MG63 (cell line): ENCODE measurements around the gene EVX2. TPM values are rescaled to one million over a fixed set of nuclear protein-coding genes. Genes with fewer than 3 reads are reported as not detected.

Source experiments
- DNase-seq: peaks from one replicate; pipeline ENCODE4 v3.0.0-alpha.2; 2020
- H3K27me3 ChIP-seq: fragments of 250-450 bp; sonication (Bioruptor Pico); 2 replicates; pipeline ENCODE4 v1.5.1; 2020; ENCODE audit warnings: mild to moderate bottlenecking, moderate library complexity
- H3K36me3 ChIP-seq: fragments of 250-450 bp; sonication (Bioruptor Pico); 2 replicates; pipeline ENCODE4 v1.5.1; 2020; ENCODE audit warnings: mild to moderate bottlenecking, moderate library complexity
- H3K4me3 ChIP-seq: fragments of 250-450 bp; sonication (Bioruptor Pico); 2 replicates; pipeline ENCODE4 v1.5.1; 2020; ENCODE audit warnings: mild to moderate bottlenecking, moderate library complexity
- H3K9me3 ChIP-seq: fragments of 250-450 bp; sonication (Bioruptor Pico); 2 replicates; pipeline ENCODE4 v1.5.1; 2020; ENCODE audit warnings: mild to moderate bottlenecking, moderate library complexity
- total RNA-seq: library from RNA; depleted of rRNA; stranded (reverse); fragments of >200 nt; shearing (Covaris generic); gene quantifications from 2 replicates; pipeline ENCODE4 v1.2.3, GENCODE V29; 2014; ENCODE audit warnings: low replicate concordance; rRNA removed

EVX2 gene
- not detected in 2 replicates for total RNA-seq

DNA sequence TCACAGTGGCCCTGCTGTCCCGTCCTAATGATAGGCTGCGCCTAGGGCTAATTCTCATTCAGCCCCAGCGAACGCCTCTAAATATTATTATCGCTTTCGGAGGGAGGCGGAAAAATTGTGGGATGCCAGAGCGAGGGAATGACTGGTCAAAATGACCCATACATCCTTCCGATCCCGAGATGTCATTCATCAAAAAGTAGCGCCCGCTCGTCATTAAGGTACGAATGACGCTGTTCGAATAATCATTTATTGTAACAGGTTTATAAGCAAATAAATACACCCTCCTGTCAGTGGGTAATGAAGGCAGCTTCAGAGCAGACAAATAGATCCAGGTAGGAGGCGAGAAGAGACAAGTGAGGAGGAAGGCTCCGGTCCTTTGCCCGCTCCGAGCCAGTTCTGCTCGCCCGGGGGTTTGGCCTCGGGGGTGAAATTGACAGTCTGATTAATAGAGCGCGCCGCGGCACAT, at the start of gene EVX2:
Gene EVX2 (minus strand): TSS at position 167 of the 466 bp plus-strand sequence. CDS start 186 bp downstream, outside the sequence.
- DNase-seq: no peak
- peaks cover 11% of the 10 kb centered on the region for H3K9me3 ChIP-seq
- no peak within 1 kb of the TSS for H3K4me3 ChIP-seq
- H3K36me3 ChIP-seq: no peaks in the 10 kb centered on the region
- peaks cover 69% of the 10 kb centered on the region for H3K27me3 ChIP-seq

DNA sequence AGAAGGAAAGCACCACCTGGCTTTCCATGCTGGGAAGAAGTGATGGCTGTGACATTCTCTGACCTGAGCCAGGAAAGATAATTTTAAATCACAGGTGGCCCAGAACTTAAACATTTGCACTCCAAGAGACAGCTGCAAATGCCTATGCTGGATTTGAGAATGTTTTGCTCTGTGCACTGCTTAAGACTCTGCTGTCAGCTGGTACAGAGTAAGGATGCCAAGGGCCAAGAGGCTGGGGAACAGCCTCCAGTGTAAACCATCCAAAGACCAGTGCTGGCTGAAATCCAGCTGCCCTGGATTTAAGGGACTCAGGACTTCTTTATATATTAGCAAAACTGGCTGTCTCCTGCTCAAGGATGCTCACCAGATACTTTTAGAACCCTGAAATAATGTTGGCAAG, 49.6 kb upstream of the EVX2 start:
- no peak for DNase-seq
- Histone ChIP-seq H3K27me3 (no peaks in the 10 kb centered on the region), H3K9me3 (no peaks in the 10 kb centered on the region), H3K4me3 (no peak overlapping the region), H3K36me3 (no peaks in the 10 kb centered on the region)

DNA sequence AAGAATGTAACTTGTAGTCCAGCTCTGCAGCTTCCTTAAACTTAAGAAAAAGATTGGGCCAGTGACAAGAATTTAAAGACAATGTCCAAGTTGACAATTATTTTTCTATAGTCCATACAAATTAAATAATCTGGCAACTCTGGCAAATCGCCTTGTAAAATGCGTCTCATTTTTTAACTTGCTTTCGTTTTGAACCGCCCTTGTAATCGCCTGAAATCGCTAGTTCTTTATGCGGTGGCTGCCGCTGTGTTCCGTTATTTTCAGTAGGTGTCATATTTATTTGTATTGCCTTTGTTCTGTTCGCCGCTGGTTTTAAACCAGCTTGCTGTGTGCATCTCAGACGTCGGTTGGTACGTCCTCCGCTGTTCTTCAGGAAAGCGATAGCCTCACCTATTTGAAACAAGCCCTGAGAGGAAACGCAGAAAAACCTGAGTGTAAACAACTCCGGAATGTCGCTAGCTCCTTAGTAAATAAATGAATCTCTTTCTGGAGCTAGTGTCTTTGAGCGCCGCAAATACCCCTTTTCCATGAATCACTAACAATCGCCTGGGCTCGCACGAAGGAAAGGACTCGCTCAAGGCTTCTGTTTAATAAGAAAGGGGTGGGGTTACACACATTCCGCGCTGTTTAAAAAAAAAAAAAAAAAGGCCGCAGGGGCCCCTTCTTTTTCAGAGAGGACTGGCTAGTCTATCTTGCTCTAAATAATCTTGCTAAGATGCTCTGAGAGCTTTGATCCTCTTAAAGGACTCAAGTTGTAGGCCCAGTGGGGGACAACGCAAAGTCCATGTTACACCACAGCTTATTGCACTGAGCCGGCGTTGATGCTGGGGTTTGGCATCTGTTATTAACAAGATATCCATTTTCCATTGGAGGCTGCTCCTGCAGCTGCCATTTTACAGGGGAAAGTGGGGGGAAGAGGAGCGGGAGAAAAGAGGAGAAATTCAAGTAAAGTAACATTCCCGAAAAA, 48.7 kb upstream of the EVX2 start:
- DNase-seq: no peak
- H3K27me3 ChIP-seq: no peaks in the 10 kb centered on the region
- no peak overlapping the region for H3K4me3 ChIP-seq

GRCh38 chr2:176131848-176132158, 48.0 kb upstream of the EVX2 start:
- H3K4me3 ChIP-seq: no peak overlapping the region
- H3K9me3 ChIP-seq: no peaks in the 10 kb centered on the region
- H3K36me3 ChIP-seq: no peaks in the 10 kb centered on the region
- DNase-seq: no peak
- no peaks in the 10 kb centered on the region for H3K27me3 ChIP-seq

More for the DNA sequence above, 48.7 kb upstream of the EVX2 start:
- Histone ChIP-seq H3K9me3 (no peaks in the 10 kb centered on the region), H3K36me3 (no peaks in the 10 kb centered on the region)

DNA sequence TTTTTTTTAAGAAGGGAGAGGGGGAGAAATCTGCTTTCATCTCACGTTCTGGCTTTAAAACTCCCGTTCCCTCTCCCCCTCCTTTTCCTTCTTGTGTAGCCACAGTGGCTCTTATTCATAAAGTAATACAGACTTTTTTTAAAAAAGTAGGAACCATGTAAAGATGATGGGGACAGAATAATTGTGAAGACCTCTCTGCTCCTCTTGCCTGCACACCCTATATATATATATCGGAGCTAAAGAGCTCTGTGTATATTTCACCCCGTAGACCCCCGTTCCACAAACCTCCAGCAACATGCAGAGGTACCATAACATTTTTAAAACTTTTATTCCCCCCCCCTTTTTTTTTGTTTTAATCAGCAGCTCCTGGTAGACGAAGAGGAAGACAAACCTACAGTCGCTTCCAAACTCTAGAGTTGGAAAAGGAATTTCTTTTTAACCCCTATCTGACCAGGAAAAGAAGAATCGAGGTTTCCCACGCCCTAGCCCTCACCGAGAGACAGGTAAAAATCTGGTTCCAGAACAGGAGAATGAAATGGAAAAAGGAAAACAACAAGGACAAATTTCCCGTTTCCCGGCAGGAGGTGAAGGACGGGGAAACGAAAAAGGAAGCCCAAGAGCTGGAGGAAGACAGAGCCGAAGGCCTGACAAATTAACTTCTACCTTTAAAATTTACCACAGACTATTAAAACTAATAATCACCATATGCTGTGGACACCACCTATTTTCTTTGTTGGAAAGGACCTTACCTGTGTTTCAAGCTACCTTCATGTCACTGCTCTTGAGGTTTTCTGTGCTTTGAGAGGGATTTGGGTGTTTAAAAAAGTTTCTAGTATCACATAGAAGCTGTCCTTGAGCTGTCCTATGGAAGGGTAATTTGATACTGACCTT, 47.4 kb upstream of the EVX2 start:
- no peaks in the 10 kb centered on the region for H3K36me3 ChIP-seq
- H3K27me3 ChIP-seq: no peaks in the 10 kb centered on the region
- H3K9me3 ChIP-seq: no peaks in the 10 kb centered on the region
- no peak for DNase-seq
- H3K4me3 ChIP-seq: peak overlapping the region; percentile 57

DNA sequence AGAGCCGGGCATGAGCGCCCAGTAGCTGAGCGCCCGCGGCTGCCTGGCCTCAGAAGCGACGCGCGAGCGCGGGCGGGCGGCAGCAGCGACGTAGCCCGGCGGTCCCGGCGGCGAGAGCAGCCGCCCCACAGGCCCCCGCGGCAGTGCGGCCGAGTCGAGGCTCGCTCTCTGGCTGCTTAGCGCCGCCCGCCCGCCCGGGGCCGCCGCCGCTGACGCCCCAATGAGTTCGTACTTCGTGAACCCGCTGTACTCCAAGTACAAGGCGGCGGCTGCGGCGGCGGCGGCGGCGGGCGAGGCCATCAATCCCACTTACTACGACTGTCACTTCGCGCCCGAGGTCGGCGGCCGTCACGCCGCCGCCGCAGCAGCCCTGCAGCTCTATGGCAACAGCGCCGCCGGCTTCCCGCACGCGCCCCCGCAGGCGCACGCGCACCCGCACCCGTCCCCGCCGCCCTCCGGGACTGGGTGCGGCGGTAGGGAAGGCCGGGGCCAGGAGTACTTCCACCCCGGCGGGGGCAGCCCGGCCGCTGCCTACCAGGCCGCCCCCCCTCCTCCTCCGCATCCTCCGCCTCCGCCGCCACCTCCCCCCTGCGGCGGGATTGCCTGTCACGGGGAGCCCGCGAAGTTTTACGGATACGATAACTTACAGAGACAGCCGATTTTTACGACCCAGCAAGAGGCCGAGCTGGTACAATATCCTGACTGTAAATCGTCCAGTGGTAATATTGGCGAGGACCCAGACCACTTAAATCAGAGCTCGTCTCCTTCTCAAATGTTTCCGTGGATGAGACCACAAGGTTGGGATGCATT, 46.6 kb upstream of the EVX2 start:
- H3K4me3 ChIP-seq: peak overlapping the region; percentile 57
- peak; percentile 74 for DNase-seq
- H3K27me3 ChIP-seq: no peaks in the 10 kb centered on the region
- H3K36me3 ChIP-seq: no peaks in the 10 kb centered on the region
- H3K9me3 ChIP-seq: no peaks in the 10 kb centered on the region

- H3K27me3 ChIP-seq: no peaks in the 10 kb centered on the region
- peak overlapping the region; percentile 52 for H3K4me3 ChIP-seq
- no peaks in the 10 kb centered on the region for H3K36me3 ChIP-seq
- H3K9me3 ChIP-seq: no peaks in the 10 kb centered on the region
- DNase-seq: no peak
Measured at GRCh38 chr2:176129813-176130146, 46.0 kb upstream of the EVX2 start.

DNA sequence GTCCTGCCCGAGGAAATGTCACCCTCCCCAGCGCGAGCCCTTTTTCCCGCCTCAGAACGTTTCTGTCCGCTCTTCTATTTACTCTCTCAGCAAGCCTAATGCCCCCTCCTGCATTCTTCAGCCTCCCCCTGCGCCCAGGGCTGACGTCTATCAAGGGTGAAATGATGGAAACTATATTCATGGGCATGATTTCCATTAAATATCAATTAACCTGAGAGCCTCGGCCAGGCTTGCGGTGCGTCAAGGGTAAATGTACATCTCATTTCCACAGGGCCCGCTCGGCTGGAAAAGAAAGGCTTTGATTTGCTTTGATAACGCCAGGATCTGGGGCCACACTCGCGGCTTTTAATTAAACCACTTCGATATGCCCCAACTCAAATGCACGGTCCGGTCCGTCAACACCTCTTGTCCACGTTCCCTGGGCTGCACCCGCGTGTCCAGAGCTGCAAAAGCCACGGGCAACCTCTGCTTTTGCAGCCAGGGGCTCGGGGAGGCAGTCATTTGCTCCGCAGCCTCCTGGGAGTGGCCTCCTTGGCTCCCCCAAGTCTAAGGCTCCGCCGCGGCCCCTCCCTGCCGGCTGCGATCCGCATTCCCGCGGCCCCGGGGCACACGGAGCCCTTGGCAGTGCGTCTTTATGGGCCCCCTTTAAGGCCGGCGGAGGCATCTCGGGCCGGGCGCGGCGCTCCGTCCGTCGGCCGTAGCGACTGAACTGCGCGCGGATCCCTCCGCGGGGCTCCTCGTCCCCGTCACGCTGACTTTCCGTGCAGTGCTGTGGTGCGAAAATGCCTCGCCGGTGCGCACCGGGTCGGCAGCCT, 45.4 kb upstream of the EVX2 start, which contains the start of gene HOXD8:
Gene HOXD8 (plus strand): TSS at position 724 of the 815 bp plus-strand sequence. CDS start 662 bp downstream, outside the sequence.
- DNase-seq: peak; percentile 91
- no peaks in the 10 kb centered on the region for H3K27me3 ChIP-seq
- no peaks in the 10 kb centered on the region for H3K36me3 ChIP-seq
- no peaks in the 10 kb centered on the region for H3K9me3 ChIP-seq
- H3K4me3 ChIP-seq: peak within 1 kb of the TSS; percentile 57

DNA sequence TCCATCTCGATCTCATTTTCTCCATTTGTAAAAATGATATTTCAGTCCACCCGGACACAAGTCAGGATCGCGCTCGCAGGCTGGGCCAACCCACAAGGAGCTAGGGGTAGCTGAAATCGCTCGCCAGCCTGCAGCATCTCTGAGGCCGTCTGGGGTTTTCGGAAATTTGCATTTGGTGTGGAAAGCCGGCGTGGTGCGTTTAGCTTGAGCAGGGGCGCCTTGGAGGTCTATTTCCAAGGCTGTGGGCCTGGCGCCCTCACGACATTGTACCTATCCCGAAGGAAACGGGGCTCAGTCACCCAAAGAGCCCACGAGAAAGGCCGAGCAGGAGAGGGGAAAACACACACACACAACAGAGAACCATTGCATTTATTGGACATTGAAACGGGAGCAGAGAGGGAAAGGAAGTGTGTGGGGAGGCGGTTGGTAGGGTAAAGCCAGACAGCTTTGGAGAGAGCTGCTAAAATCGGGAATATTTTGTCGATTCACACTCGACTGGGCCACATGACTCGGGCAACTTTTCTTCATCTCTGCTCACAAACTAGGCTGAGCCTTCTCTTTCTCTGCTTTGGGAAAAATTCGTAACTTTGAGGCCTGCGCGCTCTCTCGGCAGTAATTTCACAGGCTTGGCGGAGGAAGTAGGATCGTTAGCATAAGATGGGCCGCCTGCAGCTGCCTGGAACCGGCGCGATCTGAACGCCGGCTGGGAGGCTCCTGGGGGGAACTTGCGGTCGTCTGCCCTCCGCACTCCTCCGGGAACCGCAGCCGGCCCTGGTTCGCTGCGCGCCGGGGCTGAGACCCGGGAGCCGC, 44.6 kb upstream of the EVX2 start:
- DNase-seq: peak; percentile 43
- H3K27me3 ChIP-seq: no peaks in the 10 kb centered on the region
- H3K36me3 ChIP-seq: no peaks in the 10 kb centered on the region
- peak overlapping the region; percentile 52 for H3K4me3 ChIP-seq
- H3K9me3 ChIP-seq: no peaks in the 10 kb centered on the region

GRCh38 chr2:176127774-176128072, 44.0 kb upstream of the EVX2 start:
- Histone ChIP-seq H3K27me3 (no peaks in the 10 kb centered on the region), H3K36me3 (no peaks in the 10 kb centered on the region), H3K4me3 (peak overlapping the region; percentile 52), H3K9me3 (no peaks in the 10 kb centered on the region)
- no peak for DNase-seq

- DNase-seq: peak; percentile 23
- Histone ChIP-seq H3K36me3 (no peaks in the 10 kb centered on the region), H3K27me3 (no peaks in the 10 kb centered on the region), H3K9me3 (no peaks in the 10 kb centered on the region), H3K4me3 (peak overlapping the region; percentile 31)
Measured at GRCh38 chr2:176126929-176127773, 43.4 kb upstream of the EVX2 start.

GRCh38 chr2:176125772-176126054, 42.0 kb upstream of the EVX2 start:
- Histone ChIP-seq H3K36me3 (no peaks in the 10 kb centered on the region), H3K9me3 (no peaks in the 10 kb centered on the region), H3K4me3 (no peak overlapping the region), H3K27me3 (no peaks in the 10 kb centered on the region)
- DNase-seq: no peak

- Histone ChIP-seq H3K27me3 (no peaks in the 10 kb centered on the region), H3K36me3 (no peaks in the 10 kb centered on the region), H3K4me3 (no peak overlapping the region), H3K9me3 (no peaks in the 10 kb centered on the region)
- DNase-seq: no peak
Measured at GRCh38 chr2:176124947-176125771, 41.4 kb upstream of the EVX2 start.
